RWPE1 (cell line): ENCODE results near the gene CALHM5.

ENCODE experiments used
- CTCF ChIA-PET: fragments of 350-600 bp; sonication (Branson Sonifier 250); formaldehyde crosslinking; extraction: SDS; loops from one replicate; lab custom pipeline; 2021; lab: Yijun Ruan, JAX
- POLR2A ChIA-PET: fragments of 400-600 bp; formaldehyde crosslinking; extraction: SDS; loops from one replicate; lab custom pipeline; 2020; ENCODE audit warnings: antibody characterized with exemption; ENCODE audit not compliant: low non-redundant PET; lab: Yijun Ruan, JAX
- DNase-seq: peaks from one replicate; pipeline ENCODE4 v3.0.0; 2012; ENCODE audit warnings: low spot score
- H3K27ac ChIP-seq: fragments of 450-650 bp; 2 replicates; pipeline ENCODE4 v1.5.1; 2017
- CTCF ChIP-seq: fragments of 450-650 bp; conservative IDR thresholded peaks from 2 replicates; pipeline ENCODE4 v1.5.1; 2017; ENCODE audit warnings: low read depth, mild to moderate bottlenecking

Gene CALHM5

GRCh38 chr6:116561377-116562018 lies 50.1 kb downstream of the CALHM5 start:
- ChIA-PET CTCF (interaction anchor here (0.6 to 2.5 kb wide), 15 partner anchors 9 to 1222 kb away, joined by 3 to 11 read pairs (median 3); partner anchors contain the start of genes DSE and RWDD1), POLR2A (interaction anchor here (0.5 kb wide), 1 partner anchor 293 kb away, joined by 3 read pairs; no protein-coding TSS in a partner anchor)
- H3K27ac ChIP-seq: no peak overlapping the region
- peak; percentile 40 for DNase-seq
- peak; percentile 91 for TF ChIP-seq CTCF

GRCh38 chr6:116562019-116562403 lies 50.6 kb downstream of the CALHM5 start:
- no peak for DNase-seq
- CTCF ChIA-PET: interaction anchor here (2.5 kb wide), 1 partner anchor 293 kb away, joined by 11 read pairs; no protein-coding TSS in a partner anchor
- no peak overlapping the region for H3K27ac ChIP-seq
- POLR2A ChIA-PET: no interaction called here
- no peak for TF ChIP-seq CTCF

- DNase-seq: no peak
- ChIA-PET CTCF (interaction anchor here (0.7 to 2.5 kb wide), 2 partner anchors 143 to 294 kb away, joined by 3 to 11 read pairs; no protein-coding TSS in a partner anchor), POLR2A (no interaction called here)
- no peak for TF ChIP-seq CTCF
- H3K27ac ChIP-seq: no peak overlapping the region
Observed at GRCh38 chr6:116562614-116563013, 51.2 kb downstream of the CALHM5 start.

GRCh38 chr6:116563830-116564229 lies 52.4 kb downstream of the CALHM5 start:
- ChIA-PET POLR2A (no interaction called here), CTCF (interaction anchor here (0.7 to 2.5 kb wide), 4 partner anchors 29 to 295 kb away, joined by 3 to 11 read pairs (median 6); no protein-coding TSS in a partner anchor)
- no peak overlapping the region for H3K27ac ChIP-seq
- DNase-seq: no peak
- TF ChIP-seq CTCF: no peak

GRCh38 chr6:116564311-116564710 lies 52.9 kb downstream of the CALHM5 start:
- POLR2A ChIA-PET: no interaction called here
- no peak overlapping the region for H3K27ac ChIP-seq
- no peak for DNase-seq
- CTCF ChIA-PET: interaction anchor here (0.7 to 1.2 kb wide), 2 partner anchors 61 to 277 kb away, joined by 4 to 7 read pairs; no protein-coding TSS in a partner anchor
- no peak for TF ChIP-seq CTCF

- ChIA-PET CTCF (interaction anchor here (0.9 kb wide), 1 partner anchor 297 kb away, joined by 5 read pairs; no protein-coding TSS in a partner anchor), POLR2A (no interaction called here)
- TF ChIP-seq CTCF: no peak
- no peak overlapping the region for H3K27ac ChIP-seq
- DNase-seq: no peak
Observed at GRCh38 chr6:116564921-116565872, 53.8 kb downstream of the CALHM5 start.
